Nephron progenitor cell (in vitro differentiated cells): ENCODE data around the gene HIBCH.
"Not testable (repeated sequence)": the region's sequence is repeated elsewhere in the genome, so short reads cannot be mapped to it uniquely, and the experiment has no call there.

Experiments used
- DNase-seq: peaks from one replicate; pipeline ENCODE4 v3.0.0; 2021
- H3K27ac Mint-ChIP-seq: 2 replicates; pipeline ENCODE4 v1.8.0; 2021; ENCODE audit warnings: mild to moderate bottlenecking, moderate library complexity, mixed read lengths
- H3K27me3 Mint-ChIP-seq: 2 replicates; pipeline ENCODE4 v1.8.0; 2021; ENCODE audit warnings: mild to moderate bottlenecking, low read depth, mixed read lengths; ENCODE audit not compliant: poor library complexity
- H3K36me3 Mint-ChIP-seq: 2 replicates; pipeline ENCODE4 v1.8.0; 2021; ENCODE audit warnings: low read depth, mixed read lengths
- H3K4me1 Mint-ChIP-seq: 2 replicates; pipeline ENCODE4 v1.8.0; 2021; ENCODE audit warnings: mixed read lengths
- H3K4me3 Mint-ChIP-seq: 2 replicates; pipeline ENCODE4 v1.8.0; 2021; ENCODE audit warnings: mild to moderate bottlenecking, moderate library complexity, mixed read lengths
- H3K9me3 Mint-ChIP-seq: 2 replicates; pipeline ENCODE4 v1.8.0; 2021; ENCODE audit warnings: mild to moderate bottlenecking, moderate library complexity, mixed read lengths
- CTCF ChIP-seq: fragments of 200-600 bp; sonication (generic); IDR thresholded peaks from 2 replicates; pipeline ENCODE4 v1.5.0; 2021; ENCODE audit warnings: antibody characterized with exemption

HIBCH gene

GRCh38 chr2:190361572-190361971 is 41.9 kb upstream of the HIBCH start:
- Mint-ChIP-seq H3K36me3 (no peaks in the 10 kb centered on the region), H3K27ac (no peak overlapping the region), H3K4me1 (peaks cover 7% of the 10 kb centered on the region), H3K4me3 (no peak overlapping the region), H3K27me3 (peaks cover 6% of the 10 kb centered on the region), H3K9me3 (no peaks in the 10 kb centered on the region)
- DNase-seq = no peak
- TF ChIP-seq CTCF = no peak

GRCh38 chr2:190360965-190361364 is 41.3 kb upstream of the HIBCH start:
- peaks cover 6% of the 10 kb centered on the region for H3K27me3 Mint-ChIP-seq
- H3K4me1 Mint-ChIP-seq = peaks cover 13% of the 10 kb centered on the region
- no peaks in the 10 kb centered on the region for H3K36me3 Mint-ChIP-seq
- no peak overlapping the region for H3K4me3 Mint-ChIP-seq
- H3K27ac Mint-ChIP-seq = no peak overlapping the region
- no peak for TF ChIP-seq CTCF
- DNase-seq = no peak
- H3K9me3 Mint-ChIP-seq = no peaks in the 10 kb centered on the region

- Mint-ChIP-seq H3K27me3 (peaks cover 6% of the 10 kb centered on the region), H3K9me3 (no peaks in the 10 kb centered on the region), H3K27ac (no peak overlapping the region), H3K4me3 (no peak overlapping the region), H3K36me3 (no peaks in the 10 kb centered on the region), H3K4me1 (peaks cover 14% of the 10 kb centered on the region)
- no peak for DNase-seq
- TF ChIP-seq CTCF = no peak
Measured at GRCh38 chr2:190360561-190360960, 40.9 kb upstream of the HIBCH start.

- H3K4me3 Mint-ChIP-seq, H3K27me3 Mint-ChIP-seq, H3K9me3 Mint-ChIP-seq, DNase-seq, H3K36me3 Mint-ChIP-seq, H3K27ac Mint-ChIP-seq: not testable (repeated sequence)
- peaks cover 20% of the 10 kb centered on the region for H3K4me1 Mint-ChIP-seq
Measured at GRCh38 chr2:190358655-190359448, 39.2 kb upstream of the HIBCH start.

- peaks cover 3% of the 10 kb centered on the region for H3K27me3 Mint-ChIP-seq
- no peaks in the 10 kb centered on the region for H3K36me3 Mint-ChIP-seq
- no peaks in the 10 kb centered on the region for H3K9me3 Mint-ChIP-seq
- peaks cover 20% of the 10 kb centered on the region for H3K4me1 Mint-ChIP-seq
- DNase-seq = no peak
- H3K27ac Mint-ChIP-seq = no peak overlapping the region
- TF ChIP-seq CTCF = no peak
- no peak overlapping the region for H3K4me3 Mint-ChIP-seq
Measured at GRCh38 chr2:190357600-190357999, 38.0 kb upstream of the HIBCH start.

GRCh38 chr2:190355968-190356644 is 36.5 kb upstream of the HIBCH start:
- DNase-seq = no peak
- TF ChIP-seq CTCF = no peak
- Mint-ChIP-seq H3K9me3 (no peaks in the 10 kb centered on the region), H3K4me1 (peaks cover 20% of the 10 kb centered on the region), H3K4me3 (no peak overlapping the region), H3K27me3 (no peaks in the 10 kb centered on the region), H3K27ac (peak overlapping the region; percentile 55), H3K36me3 (no peaks in the 10 kb centered on the region)
